ENCODE data around the gene GRIN2A.

- TF ChIP-seq CTCF (IDR thresholded peaks at IDR 0.05 in 8 of 11, conservative IDR thresholded peaks at IDR 0.05 in 3 of 11) = no peak
- no peak for TF ChIP-seq POLR2A (IDR thresholded peaks at IDR 0.05)
- no peak for TF ChIP-seq POLR2AphosphoS5 (IDR thresholded peaks at IDR 0.05)
Measured at GRCh38 chr16:9996221-9996620, 186.0 kb downstream of the GRIN2A start.

Measured in spleen (tissue), 7 donors.